Memory B cell (primary cell): ENCODE data around the gene MUC6.

Experiments used
- ATAC-seq: fragments of 150-1000 bp; cut with Tn5 transposase; 2 replicates; pipeline ENCODE4 v1.10.0; 2021; ENCODE audit warnings: low read depth, mild to moderate bottlenecking, moderate library complexity
- DNase-seq, 2 donors: peaks; one replicate each; pipeline ENCODE4 v3.0.0; 2022; ENCODE audit warnings: low spot score in 2 of 2
- H3K27ac Mint-ChIP-seq: one replicate; pipeline ENCODE4 v1.8.0; 2022; ENCODE audit warnings: mild to moderate bottlenecking, moderate library complexity, mixed read lengths
- H3K27me3 Mint-ChIP-seq: one replicate; pipeline ENCODE4 v1.8.0; 2022; ENCODE audit warnings: mixed read lengths
- H3K36me3 Mint-ChIP-seq: one replicate; pipeline ENCODE4 v1.8.0; 2022; ENCODE audit warnings: mild to moderate bottlenecking, mixed read lengths
- H3K4me1 Mint-ChIP-seq: one replicate; pipeline ENCODE4 v1.8.0; 2022; ENCODE audit warnings: mixed read lengths
- H3K4me3 Mint-ChIP-seq: one replicate; pipeline ENCODE4 v1.8.0; 2022; ENCODE audit warnings: mild to moderate bottlenecking, moderate library complexity, mixed read lengths
- H3K9me3 Mint-ChIP-seq: one replicate; pipeline ENCODE4 v1.8.0; 2022; ENCODE audit warnings: mixed read lengths

Gene MUC6

DNA sequence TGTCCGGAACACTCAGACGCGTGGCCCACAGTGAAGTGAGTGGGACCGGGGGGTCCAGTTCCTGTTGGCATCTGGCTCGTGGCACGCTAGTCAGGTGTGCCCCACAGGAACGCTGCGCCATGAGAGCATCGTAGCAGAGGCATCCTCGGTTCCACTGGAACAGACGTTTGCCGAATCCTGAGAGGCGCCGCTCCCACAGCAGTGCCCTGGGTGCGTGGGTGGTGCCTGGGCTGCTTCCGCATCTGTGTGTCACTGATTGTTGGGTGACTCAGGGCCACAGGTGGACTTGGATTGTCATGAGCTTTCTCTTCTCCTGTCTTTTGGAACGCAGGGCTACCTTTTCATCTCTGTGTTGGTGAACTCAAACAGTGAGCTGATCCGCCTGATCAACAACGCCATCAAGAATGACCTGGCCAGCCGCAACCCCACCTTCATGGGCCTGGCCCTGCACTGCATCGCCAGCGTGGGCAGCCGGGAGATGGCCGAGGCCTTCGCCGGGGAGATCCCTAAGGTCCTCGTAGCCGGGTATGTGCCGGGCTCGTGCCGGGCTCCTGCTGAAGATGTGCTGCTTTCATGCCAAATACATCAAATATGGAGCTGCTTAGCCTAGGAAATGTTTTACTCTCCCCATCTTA lies 64.7 kb downstream of the MUC6 start:
- H3K4me1 Mint-ChIP-seq, result peaks cover 5% of the 10 kb centered on the region
- no peaks in the 10 kb centered on the region for H3K27me3 Mint-ChIP-seq
- no peaks in the 10 kb centered on the region for H3K9me3 Mint-ChIP-seq
- DNase-seq (no peak), ATAC-seq (no peak)
- no peak overlapping the region for H3K4me3 Mint-ChIP-seq
- no peak overlapping the region for H3K27ac Mint-ChIP-seq
- peaks cover 19% of the 10 kb centered on the region for H3K36me3 Mint-ChIP-seq

DNA sequence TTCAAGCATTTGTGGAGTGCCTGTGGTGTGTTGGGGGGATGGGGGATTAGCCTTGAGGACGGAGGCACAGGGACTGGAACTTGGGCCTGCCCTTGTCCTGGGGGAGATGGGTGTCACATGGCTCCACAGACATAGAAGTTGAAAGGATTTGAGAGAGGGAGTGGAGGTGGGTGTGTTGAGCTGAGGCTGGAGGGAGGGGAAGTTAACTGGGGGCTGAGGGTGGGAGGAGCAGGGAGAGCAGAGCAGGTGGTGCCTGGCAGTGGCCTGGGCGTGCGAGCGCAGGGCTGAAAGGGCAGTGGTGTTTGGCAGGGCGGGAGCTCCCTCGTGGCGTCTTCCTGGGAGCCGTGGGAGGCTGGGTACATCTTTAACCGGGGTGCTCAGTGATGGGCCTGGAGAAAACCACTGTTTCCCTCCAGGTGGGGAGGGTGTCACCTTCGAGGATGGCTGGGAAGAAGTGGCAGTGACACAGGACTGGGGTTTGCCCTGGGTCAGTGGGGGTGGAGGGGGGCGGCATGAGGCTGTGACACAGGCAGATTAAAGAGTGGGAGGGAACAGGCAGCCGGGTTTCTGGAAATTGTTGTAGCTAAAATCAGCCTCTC lies 65.3 kb downstream of the MUC6 start:
- no peak overlapping the region for H3K27ac Mint-ChIP-seq
- H3K4me1 Mint-ChIP-seq, result peaks cover 7% of the 10 kb centered on the region
- ATAC-seq, result no peak
- no peak for DNase-seq
- H3K4me3 Mint-ChIP-seq, result no peak overlapping the region
- H3K36me3 Mint-ChIP-seq, result peaks cover 21% of the 10 kb centered on the region
- no peaks in the 10 kb centered on the region for H3K27me3 Mint-ChIP-seq
- no peaks in the 10 kb centered on the region for H3K9me3 Mint-ChIP-seq

GRCh38 chr11:970319-970871 lies 66.1 kb downstream of the MUC6 start:
- no peaks in the 10 kb centered on the region for H3K9me3 Mint-ChIP-seq
- DNase-seq, result no peak
- no peaks in the 10 kb centered on the region for H3K27me3 Mint-ChIP-seq
- H3K4me1 Mint-ChIP-seq, result peaks cover 10% of the 10 kb centered on the region
- H3K4me3 Mint-ChIP-seq, result no peak overlapping the region
- no peak for ATAC-seq
- peaks cover 19% of the 10 kb centered on the region for H3K36me3 Mint-ChIP-seq
- H3K27ac Mint-ChIP-seq, result no peak overlapping the region

GRCh38 chr11:969651-970205 lies 66.8 kb downstream of the MUC6 start:
- H3K27me3 Mint-ChIP-seq, result no peaks in the 10 kb centered on the region
- no peak overlapping the region for H3K4me3 Mint-ChIP-seq
- DNase-seq (no peak), ATAC-seq (no peak)
- H3K27ac Mint-ChIP-seq, result no peak overlapping the region
- peaks cover 11% of the 10 kb centered on the region for H3K4me1 Mint-ChIP-seq
- H3K9me3 Mint-ChIP-seq, result no peaks in the 10 kb centered on the region
- H3K36me3 Mint-ChIP-seq, result peaks cover 20% of the 10 kb centered on the region

DNA sequence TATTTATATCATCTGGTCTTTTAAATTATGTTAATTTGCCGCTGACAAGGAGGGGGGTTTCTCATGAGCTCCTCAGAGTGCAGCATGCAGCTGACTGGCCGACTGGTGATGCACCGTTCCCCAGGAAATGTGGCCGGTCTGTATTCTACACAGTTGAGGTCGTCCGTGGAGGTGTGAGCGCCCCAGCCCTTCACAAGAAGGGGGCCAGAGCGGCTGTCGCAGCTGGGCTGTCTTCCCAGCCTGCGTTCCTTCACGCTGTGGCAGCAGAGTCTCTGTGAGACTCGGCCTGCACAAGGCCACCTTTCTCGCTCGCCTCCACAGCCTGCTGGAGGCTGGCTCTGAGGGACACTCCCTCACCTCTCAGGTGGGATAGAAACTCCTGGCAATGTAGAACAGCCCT lies 67.7 kb downstream of the MUC6 start:
- no peaks in the 10 kb centered on the region for H3K27me3 Mint-ChIP-seq
- ATAC-seq, result no peak
- H3K27ac Mint-ChIP-seq, result no peak overlapping the region

GRCh38 chr11:967995-968751 lies 68.3 kb downstream of the MUC6 start:
- ATAC-seq (no peak), DNase-seq (no peak)
- Mint-ChIP-seq H3K27ac (no peak overlapping the region), H3K9me3 (no peaks in the 10 kb centered on the region), H3K4me3 (no peak overlapping the region), H3K27me3 (no peaks in the 10 kb centered on the region), H3K4me1 (peaks cover 9% of the 10 kb centered on the region), H3K36me3 (peaks cover 27% of the 10 kb centered on the region)

More for the DNA sequence above, 67.7 kb downstream of the MUC6 start:
- Mint-ChIP-seq H3K4me3 (no peak overlapping the region), H3K4me1 (peaks cover 10% of the 10 kb centered on the region), H3K36me3 (peaks cover 27% of the 10 kb centered on the region), H3K9me3 (no peaks in the 10 kb centered on the region)
- no peak for DNase-seq

- peak; percentile 27 for ATAC-seq
- Mint-ChIP-seq H3K36me3 (peaks cover 24% of the 10 kb centered on the region), H3K27ac (no peak overlapping the region), H3K9me3 (no peaks in the 10 kb centered on the region), H3K4me1 (peaks cover 9% of the 10 kb centered on the region), H3K27me3 (no peaks in the 10 kb centered on the region), H3K4me3 (no peak overlapping the region)
- no peak for DNase-seq
Observed at GRCh38 chr11:965206-965775, 71.2 kb downstream of the MUC6 start.

GRCh38 chr11:963852-964251 lies 72.7 kb downstream of the MUC6 start:
- Mint-ChIP-seq H3K4me1 (peaks cover 9% of the 10 kb centered on the region), H3K36me3 (peaks cover 24% of the 10 kb centered on the region), H3K27ac (no peak overlapping the region), H3K9me3 (no peaks in the 10 kb centered on the region), H3K4me3 (no peak overlapping the region), H3K27me3 (no peaks in the 10 kb centered on the region)
- ATAC-seq (no peak), DNase-seq (no peak)
